Caco-2 (cell line): ENCODE data around the gene NOP53. TPM values are rescaled to one million over a fixed set of nuclear protein-coding genes. Genes with fewer than 3 reads are reported as not detected.
"Not testable (repeated sequence)": the region's sequence is repeated elsewhere in the genome, so short reads cannot be mapped to it uniquely, and the experiment has no call there.

Experiments
- BruUV-seq: library from RNA; stranded (reverse); fragments of 400-500 nt; replicated peaks from 2 replicates; lab custom pipeline; 2021; lab: Mats Ljungman, UMichigan
- CTCF ChIA-PET: fragments of 300-600 bp; sonication (Branson Sonifier 250); formaldehyde crosslinking; loops from one replicate; lab custom pipeline; 2022; ENCODE audit warnings: antibody characterized with exemption; lab: Charles Lee
- POLR2A ChIA-PET: fragments of 300-600 bp; sonication (Branson Sonifier 250); formaldehyde crosslinking; loops from one replicate; lab custom pipeline; 2022; ENCODE audit warnings: antibody characterized with exemption; lab: Charles Lee
- DNase-seq, 2 experiments: peaks; one replicate each; pipeline versions ENCODE4 v3.0.0 to v3.0.0-alpha.2; 2020 to 2022
- H3K27me3 ChIP-seq: replicated peaks from 2 replicates; pipeline ENCODE4 v1.6.0; 2011; ENCODE audit warnings: low read length; ENCODE audit not compliant: control insufficient read depth, insufficient read depth
- H3K36me3 ChIP-seq: 2 replicates; pipeline ENCODE4 v1.5.1; 2011; ENCODE audit warnings: low read length; ENCODE audit not compliant: control insufficient read depth, insufficient read depth
- H3K4me1 ChIP-seq: fragments of 250-450 bp; sonication (Bioruptor Pico); 2 replicates; pipeline ENCODE4 v1.5.1; 2020; ENCODE audit warnings: mild to moderate bottlenecking
- H3K4me3 ChIP-seq: 2 replicates; pipeline ENCODE4 v1.5.1; 2011; ENCODE audit warnings: low read depth, mild to moderate bottlenecking, control low read depth, low read length
- H3K9me3 ChIP-seq: fragments of 250-450 bp; sonication (Bioruptor Pico); 2 replicates; pipeline ENCODE4 v1.5.1; 2020; ENCODE audit warnings: mild to moderate bottlenecking, moderate library complexity
- H3K27ac Mint-ChIP-seq: one replicate; pipeline ENCODE4 v1.8.0; 2022; ENCODE audit warnings: mixed read lengths; ENCODE audit not compliant: unreplicated experiment
- H3K27me3 Mint-ChIP-seq: one replicate; pipeline ENCODE4 v1.8.0; 2022; ENCODE audit warnings: mixed read lengths; ENCODE audit not compliant: insufficient read depth, unreplicated experiment
- H3K36me3 Mint-ChIP-seq: one replicate; pipeline ENCODE4 v1.8.0; 2022; ENCODE audit warnings: mild to moderate bottlenecking, mixed read lengths; ENCODE audit not compliant: insufficient read depth, unreplicated experiment
- H3K4me1 Mint-ChIP-seq: one replicate; pipeline ENCODE4 v1.8.0; 2022; ENCODE audit warnings: low read depth, mixed read lengths; ENCODE audit not compliant: unreplicated experiment
- H3K4me3 Mint-ChIP-seq: one replicate; pipeline ENCODE4 v1.8.0; 2022; ENCODE audit warnings: mild to moderate bottlenecking, moderate library complexity, mixed read lengths; ENCODE audit not compliant: unreplicated experiment
- H3K9me3 Mint-ChIP-seq: one replicate; pipeline ENCODE4 v1.8.0; 2022; ENCODE audit warnings: mixed read lengths; ENCODE audit not compliant: unreplicated experiment
- intact Hi-C: fragments of 100-400 bp; cut with micrococcal nuclease; formaldehyde crosslinking; loops from one replicate; pipeline ENCODE4 v1.10.0; 2022; ENCODE audit not compliant: unreplicated experiment
- total RNA-seq: library from RNA; stranded (reverse); gene quantifications from 2 replicates; pipeline ENCODE4 v1.2.3, GENCODE V29; 2022
- TF ChIP-seq, protein P1 (sequence below), 2 experiments: fragments of 200-600 bp in 1 of 2; IDR thresholded peaks; 1 replicate in 1 of 2; 2 replicates in 1 of 2; pipeline versions ENCODE4 v1.5.1 to v1.8.0; 2011 to 2022; ENCODE audit warnings: antibody characterized with exemption in 1 of 2, control low read depth in 1 of 2, inconsistent platforms in 1 of 2, low read depth in 1 of 2, low read length in 1 of 2, mild to moderate bottlenecking in 1 of 2, moderate library complexity in 1 of 2; ENCODE audit not compliant: insufficient read depth in 1 of 2, severe bottlenecking in 1 of 2, unreplicated experiment in 1 of 2

The NOP53 gene
- total RNA-seq, 1 experiment from 2014 or later, result 347 TPM

DNA sequence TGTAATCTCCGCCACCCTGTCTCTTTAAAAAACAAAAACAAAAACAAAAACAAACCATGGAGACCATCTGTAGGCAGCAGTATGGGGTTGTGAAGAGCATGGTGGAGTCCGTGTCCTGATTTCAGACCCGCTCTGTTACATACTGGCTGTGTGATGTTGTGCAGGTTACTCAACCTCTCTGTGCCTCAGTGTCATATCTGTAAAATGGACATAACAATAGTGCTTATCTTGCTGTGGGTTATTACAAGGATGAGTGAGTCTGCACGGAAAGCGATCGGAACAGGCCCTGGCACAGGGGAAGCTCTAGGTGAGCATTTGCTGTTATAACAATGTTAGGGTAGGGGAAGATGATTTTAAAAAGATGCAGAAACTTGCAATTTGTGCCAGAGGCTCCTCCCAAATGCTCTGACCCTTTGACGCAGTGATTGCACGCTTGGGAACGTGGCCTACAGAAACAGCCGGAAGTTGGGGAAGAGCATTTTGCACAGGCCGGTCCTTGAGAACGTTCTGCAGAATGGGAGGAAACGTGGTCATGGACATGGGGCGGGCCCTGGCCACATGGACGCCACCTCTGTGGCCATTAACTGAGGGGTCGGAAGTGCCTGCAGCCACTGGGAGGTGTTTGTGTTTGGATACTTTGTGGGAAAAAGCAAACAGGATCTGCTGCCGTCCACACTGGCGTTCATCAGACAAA is 17.4 kb downstream of the NOP53 start:
- intact Hi-C loops, result no loop called here
- Histone ChIP-seq H3K9me3 (no peaks in the 10 kb centered on the region), H3K4me1 (no peaks in the 10 kb centered on the region), H3K4me3 (no peak overlapping the region), H3K36me3 (peaks cover 7% of the 10 kb centered on the region), H3K27me3 (no peaks in the 10 kb centered on the region)
- Mint-ChIP-seq H3K27ac (no peak overlapping the region), H3K36me3 (peaks cover 33% of the 10 kb centered on the region), H3K27me3 (no peaks in the 10 kb centered on the region), H3K4me1 (no peaks in the 10 kb centered on the region), H3K9me3 (no peaks in the 10 kb centered on the region), H3K4me3 (no peak overlapping the region)
- no peak for DNase-seq
- POLR2A ChIA-PET, result no interaction called here
- TF ChIP-seq, protein P1, sequence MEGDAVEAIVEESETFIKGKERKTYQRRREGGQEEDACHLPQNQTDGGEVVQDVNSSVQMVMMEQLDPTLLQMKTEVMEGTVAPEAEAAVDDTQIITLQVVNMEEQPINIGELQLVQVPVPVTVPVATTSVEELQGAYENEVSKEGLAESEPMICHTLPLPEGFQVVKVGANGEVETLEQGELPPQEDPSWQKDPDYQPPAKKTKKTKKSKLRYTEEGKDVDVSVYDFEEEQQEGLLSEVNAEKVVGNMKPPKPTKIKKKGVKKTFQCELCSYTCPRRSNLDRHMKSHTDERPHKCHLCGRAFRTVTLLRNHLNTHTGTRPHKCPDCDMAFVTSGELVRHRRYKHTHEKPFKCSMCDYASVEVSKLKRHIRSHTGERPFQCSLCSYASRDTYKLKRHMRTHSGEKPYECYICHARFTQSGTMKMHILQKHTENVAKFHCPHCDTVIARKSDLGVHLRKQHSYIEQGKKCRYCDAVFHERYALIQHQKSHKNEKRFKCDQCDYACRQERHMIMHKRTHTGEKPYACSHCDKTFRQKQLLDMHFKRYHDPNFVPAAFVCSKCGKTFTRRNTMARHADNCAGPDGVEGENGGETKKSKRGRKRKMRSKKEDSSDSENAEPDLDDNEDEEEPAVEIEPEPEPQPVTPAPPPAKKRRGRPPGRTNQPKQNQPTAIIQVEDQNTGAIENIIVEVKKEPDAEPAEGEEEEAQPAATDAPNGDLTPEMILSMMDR (IDR thresholded peaks at IDR 0.05; ENCODE audit: insufficient read depth in 1 of 2, low read depth in 1 of 2, low read length in 1 of 2, severe bottlenecking in 1 of 2, unreplicated experiment in 1 of 2), result no peak
- TSS peak; percentile 14 for BruUV-seq
- CTCF ChIA-PET, result interaction anchor here (0.7 kb wide), 1 partner anchor 490 kb away, joined by 4 read pairs; no protein-coding TSS in a partner anchor

DNA sequence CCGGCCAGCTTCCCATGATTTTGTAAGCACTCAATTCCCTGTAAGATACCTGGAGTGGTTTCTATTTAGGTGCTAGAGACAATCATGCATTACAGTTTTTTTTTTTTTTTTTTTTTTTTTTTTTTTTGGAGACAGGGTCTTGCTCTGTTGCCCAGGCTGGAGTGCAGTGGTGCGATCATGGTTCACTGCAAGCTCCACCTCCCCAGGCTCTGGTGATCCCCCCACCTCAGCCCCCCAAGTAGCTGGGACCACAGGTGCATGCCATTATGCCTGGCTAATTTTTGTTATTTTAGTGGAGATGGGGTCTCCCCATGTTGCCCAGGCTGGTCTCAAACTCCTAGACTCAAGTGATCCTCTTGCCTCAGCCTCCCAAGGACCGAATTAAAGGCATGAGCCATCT is 19.4 kb downstream of the NOP53 start:
- peaks cover 16% of the 10 kb centered on the region for H3K36me3 Mint-ChIP-seq
- H3K4me1 Mint-ChIP-seq, H3K36me3 ChIP-seq, BruUV-seq, H3K4me3 Mint-ChIP-seq, H3K4me3 ChIP-seq, H3K27me3 Mint-ChIP-seq, H3K9me3 ChIP-seq, intact Hi-C loops, H3K27me3 ChIP-seq, H3K4me1 ChIP-seq, H3K9me3 Mint-ChIP-seq, H3K27ac Mint-ChIP-seq, DNase-seq: not testable (repeated sequence)
- ChIA-PET CTCF (interaction anchor here (1.1 to 1.5 kb wide), 2 partner anchors 52 to 121 kb away, joined by 3 to 4 read pairs; partner anchors contain the start of genes EHD2 and SULT2A1), POLR2A (interaction anchor here (0.7 kb wide), 1 partner anchor 643 kb away, joined by 6 read pairs; no protein-coding TSS in a partner anchor)

DNA sequence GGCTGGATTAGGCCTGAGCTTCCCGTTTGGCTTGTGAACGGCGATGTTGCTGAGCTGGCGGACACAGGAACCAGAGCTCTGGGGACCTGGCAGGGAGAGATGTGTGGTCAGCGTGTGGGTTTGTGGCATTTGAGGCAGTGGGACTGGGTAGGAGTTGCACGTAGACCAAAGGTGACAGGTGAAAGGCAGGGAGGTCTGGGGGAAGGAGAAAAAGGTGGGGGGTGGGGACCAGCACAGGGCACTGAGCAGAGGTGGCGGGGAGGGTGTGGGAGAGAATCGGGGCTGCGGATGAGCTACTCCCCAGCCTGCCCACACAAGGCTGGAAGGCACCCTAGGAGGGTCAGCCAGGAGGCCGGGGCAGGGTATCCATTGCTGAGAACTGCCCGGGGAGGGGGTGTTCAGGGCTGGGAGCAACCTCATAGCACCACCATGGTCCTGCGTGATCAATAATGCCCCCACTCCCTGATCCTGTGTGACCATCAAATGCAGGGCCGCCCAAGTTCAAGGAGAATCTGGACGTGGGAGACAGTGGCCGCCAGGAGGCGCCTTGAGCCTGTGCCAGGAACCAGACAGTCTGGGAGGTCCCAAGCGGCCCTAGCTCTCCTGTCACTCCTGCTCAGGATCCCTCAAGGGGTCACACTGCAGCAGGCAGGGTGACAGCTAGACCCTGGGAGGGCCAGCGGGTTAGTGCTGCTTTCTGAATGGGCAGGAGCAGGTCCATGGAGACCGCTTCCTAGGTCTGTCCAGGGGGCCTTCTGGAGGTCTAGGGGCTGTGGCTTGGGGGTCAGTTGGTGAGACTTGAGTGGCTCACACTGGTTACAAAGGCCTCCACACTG is 20.4 kb downstream of the NOP53 start:
- CTCF ChIA-PET, result interaction anchor here (0.6 to 4.1 kb wide), 8 partner anchors 16 to 329 kb away, joined by 3 to 20 read pairs (median 4); partner anchors contain the start of genes EHD2 and SULT2A1
- intact Hi-C loops, result loop anchor here (1.0 kb wide), 2 partner anchors 23 to 98 kb away; no protein-coding TSS in a partner anchor
- TF ChIP-seq, protein P1 (IDR thresholded peaks at IDR 0.05; ENCODE audit: insufficient read depth in 1 of 2, low read depth in 1 of 2, low read length in 1 of 2, severe bottlenecking in 1 of 2, unreplicated experiment in 1 of 2), result peak; percentile 83 to 88
- Mint-ChIP-seq H3K36me3 (peaks cover 7% of the 10 kb centered on the region), H3K4me1 (no peaks in the 10 kb centered on the region), H3K27me3 (peaks cover 2% of the 10 kb centered on the region), H3K4me3 (no peak overlapping the region), H3K27ac (no peak overlapping the region), H3K9me3 (peaks cover 10% of the 10 kb centered on the region)
- Histone ChIP-seq H3K36me3 (no peaks in the 10 kb centered on the region), H3K4me3 (no peak overlapping the region), H3K4me1 (no peaks in the 10 kb centered on the region; the same call in 1 of the 2 replicates), H3K9me3 (no peaks in the 10 kb centered on the region), H3K27me3 (no peaks in the 10 kb centered on the region)
- peak; percentile 70 to 71 for DNase-seq
- POLR2A ChIA-PET, result interaction anchor here (0.7 kb wide), 1 partner anchor 644 kb away, joined by 6 read pairs; no protein-coding TSS in a partner anchor
- no TSS peak for BruUV-seq
